Keratinocyte (primary cell): ENCODE results near the gene LRRTM1.

Source experiments
- CTCF ChIP-seq, 3 experiments: IDR thresholded peaks in 1 of 3; conservative IDR thresholded peaks in 1 of 3; optimal IDR thresholded peaks in 1 of 3; 2 replicates in 2 of 3; 3 replicates in 1 of 3; pipeline versions ENCODE3 to v1.5.1; 2011; ENCODE audit warnings: low read length in 3 of 3, mild to moderate bottlenecking in 3 of 3, moderate library complexity in 2 of 3, control low read depth in 1 of 3, inconsistent platforms in 1 of 3; ENCODE audit not compliant: insufficient read depth in 2 of 3; ENCODE audit errors: extremely low read depth in 1 of 3
- EZH2 ChIP-seq: IDR thresholded peaks from one replicate; pipeline ENCODE4 v1.6.1; 2012; ENCODE audit warnings: inconsistent platforms, mild to moderate bottlenecking, low read length, moderate library complexity

DNA sequence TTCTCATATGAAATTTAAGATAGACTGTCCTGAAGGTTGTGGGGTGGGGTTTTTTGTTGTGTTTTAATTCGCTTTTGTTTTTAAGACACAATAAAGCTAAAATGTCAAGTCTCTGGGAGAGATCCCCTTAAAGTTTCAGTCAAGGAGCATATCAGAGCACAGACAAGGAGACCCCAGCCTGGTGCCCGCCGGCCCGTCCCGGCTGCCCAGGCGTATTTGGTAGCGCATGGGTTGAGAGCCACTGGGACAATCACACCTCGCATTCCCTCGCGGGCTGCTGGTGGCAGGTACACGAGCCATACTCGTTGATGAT, 2.6 kb downstream of the LRRTM1 start:
- TF ChIP-seq CTCF (optimal IDR thresholded peaks at IDR 0.05 in 1 of 3, IDR thresholded peaks at IDR 0.05 in 1 of 3, conservative IDR thresholded peaks at IDR 0.05 in 1 of 3; ENCODE audit: extremely low read depth in 1 of 3, insufficient read depth in 2 of 3, low read length in 3 of 3) (no peak), EZH2 (no peak)
